Prostate gland (tissue), 2 donors: ENCODE data around the gene RAP1GDS1.

Experiments
- POLR2A ChIP-seq: fragments of 450-650 bp; IDR thresholded peaks from one replicate; pipeline ENCODE4 v1.6.1; 2016; ENCODE audit warnings: antibody characterized with exemption, mild to moderate bottlenecking
- TF ChIP-seq, protein P1 (sequence below), 4 experiments: fragments of 200-600 bp in 2 of 4; fragments of 450-650 bp in 2 of 4; sonication (generic) in 2 of 4; IDR thresholded peaks; 1 replicate in 3 of 4; 2 replicates in 1 of 4; pipeline ENCODE4 v1.5.1; 2016 to 2019; ENCODE audit warnings: antibody characterized with exemption in 4 of 4, mild to moderate bottlenecking in 2 of 4, moderate library complexity in 2 of 4

DNA sequence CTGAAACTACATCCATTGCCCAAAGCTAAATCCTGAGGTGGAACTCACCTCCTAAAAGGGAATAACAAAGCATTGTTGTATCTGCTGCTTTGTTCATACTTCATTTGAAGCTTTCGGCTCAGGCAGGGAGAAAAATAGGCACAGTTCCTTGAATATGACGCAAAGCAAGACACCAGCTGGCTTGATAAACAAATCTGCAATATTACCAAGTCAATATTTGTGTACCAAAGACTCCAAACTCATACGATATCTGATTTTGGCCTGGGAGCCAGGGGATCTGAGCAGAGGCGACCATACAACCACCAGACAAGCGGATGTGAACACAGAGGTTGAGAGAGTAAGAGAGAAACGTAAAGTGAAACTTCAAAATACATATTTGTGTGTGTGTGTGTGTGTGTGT is 34.8 kb upstream of the RAP1GDS1 start:
- TF ChIP-seq, protein P1, sequence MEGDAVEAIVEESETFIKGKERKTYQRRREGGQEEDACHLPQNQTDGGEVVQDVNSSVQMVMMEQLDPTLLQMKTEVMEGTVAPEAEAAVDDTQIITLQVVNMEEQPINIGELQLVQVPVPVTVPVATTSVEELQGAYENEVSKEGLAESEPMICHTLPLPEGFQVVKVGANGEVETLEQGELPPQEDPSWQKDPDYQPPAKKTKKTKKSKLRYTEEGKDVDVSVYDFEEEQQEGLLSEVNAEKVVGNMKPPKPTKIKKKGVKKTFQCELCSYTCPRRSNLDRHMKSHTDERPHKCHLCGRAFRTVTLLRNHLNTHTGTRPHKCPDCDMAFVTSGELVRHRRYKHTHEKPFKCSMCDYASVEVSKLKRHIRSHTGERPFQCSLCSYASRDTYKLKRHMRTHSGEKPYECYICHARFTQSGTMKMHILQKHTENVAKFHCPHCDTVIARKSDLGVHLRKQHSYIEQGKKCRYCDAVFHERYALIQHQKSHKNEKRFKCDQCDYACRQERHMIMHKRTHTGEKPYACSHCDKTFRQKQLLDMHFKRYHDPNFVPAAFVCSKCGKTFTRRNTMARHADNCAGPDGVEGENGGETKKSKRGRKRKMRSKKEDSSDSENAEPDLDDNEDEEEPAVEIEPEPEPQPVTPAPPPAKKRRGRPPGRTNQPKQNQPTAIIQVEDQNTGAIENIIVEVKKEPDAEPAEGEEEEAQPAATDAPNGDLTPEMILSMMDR (IDR thresholded peaks at IDR 0.05), result no peak
- TF ChIP-seq POLR2A, result no peak
